DLD1 (cell line): Measurements from ENCODE around the gene RFX3.

Experiments
- in situ Hi-C: cut with HindIII; loops from 2 replicates; pipeline ENCODE4 v1.10.0; 2017; ENCODE audit warnings: low sequenced_read_pairs

Gene RFX3

DNA sequence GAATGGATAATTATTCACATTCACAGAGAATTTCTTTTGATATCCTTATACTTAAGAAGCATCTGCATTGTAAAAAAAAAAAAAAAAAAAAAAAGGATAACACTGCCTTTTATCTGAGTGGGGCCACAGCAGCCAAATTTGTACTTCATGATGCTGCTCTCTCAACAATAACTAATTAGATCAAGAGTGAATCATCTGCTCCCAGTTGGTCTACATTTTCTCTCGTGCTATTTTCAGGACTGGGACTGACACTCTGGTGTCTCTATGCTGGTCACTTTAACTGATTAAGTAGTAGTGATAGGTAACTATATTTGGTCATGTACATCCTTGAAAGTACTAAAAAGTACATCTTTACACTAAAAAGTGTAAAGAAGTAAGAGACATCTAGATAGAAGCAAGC is 90.1 kb downstream of the RFX3 start:
- in situ Hi-C loops = no loop called here

- in situ Hi-C loops = no loop called here
Observed at GRCh38 chr9:3434594-3434993, 91.2 kb downstream of the RFX3 start.

- in situ Hi-C loops = no loop called here
Observed at GRCh38 chr9:3433754-3434153, 92.0 kb downstream of the RFX3 start.

GRCh38 chr9:3433066-3433465 is 92.7 kb downstream of the RFX3 start:
- in situ Hi-C loops = no loop called here

- in situ Hi-C loops = no loop called here
Observed at GRCh38 chr9:3431890-3432289, 93.9 kb downstream of the RFX3 start.

DNA sequence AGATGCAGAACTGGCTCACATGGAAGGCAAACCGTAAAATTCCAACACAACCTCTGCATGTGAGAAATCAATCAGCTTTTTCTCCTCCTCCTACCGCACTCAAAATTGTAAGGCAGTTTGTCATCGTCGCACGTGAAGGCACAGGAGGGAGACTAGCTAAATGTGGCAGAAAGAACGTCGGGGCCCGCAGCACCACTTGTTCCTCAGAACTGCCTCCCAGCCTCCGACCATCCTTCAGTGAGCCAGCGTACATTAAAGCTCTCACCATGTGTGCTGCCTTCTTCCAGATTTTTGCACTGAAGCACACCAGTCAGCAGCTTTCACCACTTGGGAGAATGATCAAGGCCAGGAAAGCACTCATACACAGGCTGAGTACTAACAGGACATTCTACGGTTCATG is 105.9 kb downstream of the RFX3 start:
- in situ Hi-C loops = no loop called here

DNA sequence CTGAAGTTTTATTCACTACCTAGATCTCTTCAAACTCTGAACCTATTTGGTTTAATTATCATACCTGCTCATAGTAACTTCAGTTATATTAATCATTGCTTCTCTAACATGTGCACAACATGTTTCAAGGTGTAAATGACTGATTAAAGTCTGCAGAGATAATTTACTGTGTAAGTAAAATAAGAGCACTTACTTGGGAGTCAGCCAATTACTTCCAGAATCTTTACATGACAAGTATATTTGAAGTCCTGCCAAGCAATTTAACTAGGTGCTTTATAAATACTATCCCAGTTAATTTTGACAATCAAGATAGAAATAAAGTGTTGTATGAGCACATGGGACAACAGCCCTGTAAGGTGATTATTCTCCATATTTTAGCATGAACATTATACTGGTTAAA is 109.9 kb downstream of the RFX3 start:
- in situ Hi-C loops = no loop called here

GRCh38 chr9:3413984-3414383 is 111.8 kb downstream of the RFX3 start:
- in situ Hi-C loops = no loop called here

GRCh38 chr9:3410461-3410860 is 115.3 kb downstream of the RFX3 start:
- in situ Hi-C loops = no loop called here

DNA sequence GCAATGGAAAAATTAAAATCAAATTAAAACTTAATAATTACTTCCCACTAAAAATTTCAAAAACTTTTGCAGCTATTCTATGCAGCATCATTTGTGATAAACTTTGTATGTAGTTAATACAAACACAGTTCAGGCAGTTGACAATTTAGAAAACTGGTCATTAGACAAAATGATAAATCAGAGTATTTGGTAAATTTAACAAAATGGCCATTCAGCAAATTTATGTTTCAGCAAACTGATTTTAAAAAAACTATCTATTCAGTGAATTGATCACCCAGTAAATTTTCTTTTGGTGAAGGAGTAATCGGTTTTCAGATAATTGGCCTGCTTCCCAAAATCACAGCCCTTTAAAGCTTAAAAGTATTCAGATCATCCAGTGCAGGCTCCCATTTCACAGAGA is 116.3 kb downstream of the RFX3 start:
- in situ Hi-C loops = no loop called here

DNA sequence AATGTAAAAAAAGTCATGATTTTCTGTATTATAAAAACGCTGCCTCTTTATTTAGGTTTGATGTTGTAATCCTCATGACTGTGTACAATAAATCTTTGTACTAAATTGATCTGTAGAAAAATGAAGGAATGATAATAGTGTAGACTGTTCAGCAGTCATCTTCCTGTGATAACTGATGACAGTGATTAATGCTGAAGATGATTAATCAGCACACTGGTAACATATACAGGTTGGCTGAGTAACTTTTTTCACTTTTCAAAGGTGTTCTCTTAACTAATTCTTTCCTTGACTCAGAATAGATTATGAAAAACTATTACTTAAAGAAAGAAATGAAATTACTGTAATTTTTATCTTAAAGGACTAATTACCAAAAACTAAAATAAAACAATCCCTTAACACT is 122.5 kb downstream of the RFX3 start:
- in situ Hi-C loops = no loop called here

GRCh38 chr9:3401221-3401954 is 124.4 kb downstream of the RFX3 start:
- in situ Hi-C loops = no loop called here

GRCh38 chr9:3398232-3398648 is 127.6 kb downstream of the RFX3 start:
- in situ Hi-C loops = no loop called here

DNA sequence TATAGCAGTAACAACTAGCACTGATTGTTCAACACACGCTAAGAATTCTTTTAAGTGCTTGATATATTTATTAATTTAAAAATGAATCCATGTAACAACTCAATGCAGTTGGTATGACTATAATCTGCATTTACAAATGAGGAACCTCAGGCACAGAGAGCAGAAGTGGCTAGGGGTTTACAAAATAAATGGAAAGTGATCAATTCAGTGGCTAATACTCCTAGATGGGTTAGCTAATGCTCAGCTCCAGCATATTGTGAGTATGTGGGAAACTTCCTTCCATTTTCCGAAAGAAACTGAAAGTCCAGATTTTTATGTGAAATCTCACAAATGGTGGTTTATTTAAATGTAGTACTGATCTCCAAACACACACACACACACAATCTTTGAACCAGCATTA is 128.0 kb downstream of the RFX3 start:
- in situ Hi-C loops = no loop called here

DNA sequence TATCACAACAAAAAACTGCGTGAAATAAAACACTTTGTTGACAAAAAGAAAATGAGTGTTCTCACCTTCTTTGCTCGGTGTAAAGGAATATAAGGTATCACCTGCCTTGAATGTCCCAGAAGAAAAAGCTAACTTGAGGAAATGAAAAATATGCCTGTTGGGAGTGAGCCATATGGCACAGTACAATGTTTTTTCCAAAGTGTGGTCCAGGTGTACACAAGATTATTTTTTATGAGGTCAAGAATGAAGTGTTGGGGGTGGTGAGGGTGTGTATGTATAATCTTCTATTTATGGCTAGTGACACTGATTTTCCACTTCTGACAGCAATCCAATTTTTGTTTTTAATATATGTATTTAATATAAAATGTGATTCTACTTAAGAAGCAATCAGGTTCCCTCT is 134.4 kb downstream of the RFX3 start:
- in situ Hi-C loops = no loop called here

DNA sequence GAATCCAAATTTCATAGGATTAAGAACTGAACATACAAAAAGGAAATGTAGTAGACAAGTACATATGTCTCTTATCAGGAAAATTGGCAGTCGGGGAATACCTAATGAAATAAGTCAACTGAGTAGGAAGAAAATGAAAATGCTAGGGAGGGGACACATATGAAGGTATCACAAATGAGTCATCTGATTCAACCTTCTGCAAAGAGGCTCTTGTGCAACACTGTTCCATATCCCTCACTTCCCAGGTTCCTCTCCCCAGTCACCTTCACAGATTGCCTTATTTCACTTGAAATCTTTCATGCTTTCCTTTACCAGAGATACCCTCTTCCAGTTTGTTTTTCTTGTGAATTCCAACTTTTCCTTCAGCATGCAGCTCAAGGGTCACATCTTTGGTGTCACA is 139.0 kb downstream of the RFX3 start:
- in situ Hi-C loops = no loop called here

DNA sequence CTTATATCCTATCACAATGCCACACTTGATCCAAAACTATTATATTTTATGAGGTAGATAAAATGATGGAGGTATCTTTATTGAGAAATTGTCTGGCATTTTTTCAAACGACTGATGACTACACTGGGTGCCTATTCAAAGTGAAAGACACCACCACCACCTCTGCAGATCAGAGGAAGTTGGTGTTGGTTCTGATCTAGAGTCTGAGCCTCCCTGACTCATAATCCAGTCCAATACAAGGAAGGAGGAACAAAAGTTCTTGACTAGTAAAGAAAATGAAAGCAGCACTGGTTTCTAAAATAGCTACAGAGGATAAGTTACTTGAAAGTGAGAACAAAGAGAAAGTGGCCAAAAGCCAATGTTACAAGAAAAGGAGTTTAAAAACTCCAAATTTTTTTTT is 139.9 kb downstream of the RFX3 start:
- in situ Hi-C loops = no loop called here

DNA sequence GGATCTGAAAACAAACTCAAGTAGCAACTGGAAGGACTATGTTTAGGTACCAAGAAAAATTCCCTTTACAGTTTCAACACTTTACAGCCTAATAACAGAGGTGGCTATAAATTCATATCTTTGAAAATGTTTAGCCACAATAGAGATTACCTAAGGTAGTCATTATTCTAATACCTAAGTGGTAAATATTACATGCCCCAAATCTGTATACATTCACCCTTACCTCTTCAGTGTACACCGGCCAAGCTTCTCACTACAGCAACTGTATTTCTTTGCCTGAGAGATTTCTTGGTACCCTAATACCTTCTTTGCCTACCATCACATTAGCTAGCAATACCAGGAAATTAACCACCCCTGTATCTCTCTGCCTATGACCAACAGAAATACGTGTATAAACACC is 154.0 kb downstream of the RFX3 start:
- in situ Hi-C loops = no loop called here

DNA sequence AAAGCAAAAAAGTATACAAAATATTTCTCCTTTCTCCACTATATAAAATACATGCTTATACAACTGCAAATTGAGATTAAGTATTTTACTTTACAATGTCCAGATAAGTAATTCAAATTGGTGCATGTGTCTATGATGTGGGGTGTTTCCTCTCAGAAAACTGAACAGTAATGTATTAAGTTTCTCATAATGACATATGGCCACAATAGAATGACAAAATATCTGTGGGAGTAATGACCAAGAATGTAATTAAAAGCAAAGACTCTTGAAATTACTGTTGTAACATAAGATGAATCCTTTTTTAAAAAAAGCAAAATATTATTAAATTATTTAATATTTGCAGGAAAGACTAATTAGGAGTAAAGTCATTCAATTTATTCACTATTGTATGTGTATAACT is 155.1 kb downstream of the RFX3 start:
- in situ Hi-C loops = no loop called here

- in situ Hi-C loops = no loop called here
Observed at GRCh38 chr9:3367185-3367584, 158.6 kb downstream of the RFX3 start.

DNA sequence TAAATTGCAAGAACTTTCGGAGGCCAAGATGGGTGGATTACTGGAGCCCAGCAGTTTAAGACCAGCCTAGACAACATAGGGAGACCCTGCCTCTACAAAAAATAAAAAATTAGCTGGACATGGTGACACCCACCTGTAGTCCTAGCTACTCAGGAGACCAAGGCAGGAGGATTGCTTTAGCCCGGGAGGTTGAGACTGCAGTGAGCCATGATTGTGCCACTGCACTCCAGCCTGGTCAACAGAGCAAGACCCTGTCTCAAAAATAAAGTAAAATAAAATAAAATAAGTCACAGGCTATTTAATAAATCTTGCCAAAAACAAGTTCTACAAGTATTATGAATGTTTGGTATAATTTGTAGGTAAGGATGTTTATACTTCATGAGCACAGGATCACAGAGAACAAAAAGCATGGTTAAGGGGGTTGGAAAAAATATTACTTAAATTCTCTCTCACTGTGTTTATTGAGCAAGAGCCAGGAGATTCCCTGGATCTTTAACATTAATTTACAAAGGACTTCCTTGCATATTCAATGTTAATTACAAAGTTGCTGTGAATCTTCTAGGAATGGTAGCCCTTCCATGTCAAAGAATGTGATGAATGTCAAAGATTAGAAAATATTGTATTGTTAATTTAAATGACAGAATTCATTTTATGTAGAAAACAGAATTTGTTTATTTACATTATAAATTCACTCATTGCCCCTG is 164.0 kb downstream of the RFX3 start:
- in situ Hi-C loops = no loop called here

DNA sequence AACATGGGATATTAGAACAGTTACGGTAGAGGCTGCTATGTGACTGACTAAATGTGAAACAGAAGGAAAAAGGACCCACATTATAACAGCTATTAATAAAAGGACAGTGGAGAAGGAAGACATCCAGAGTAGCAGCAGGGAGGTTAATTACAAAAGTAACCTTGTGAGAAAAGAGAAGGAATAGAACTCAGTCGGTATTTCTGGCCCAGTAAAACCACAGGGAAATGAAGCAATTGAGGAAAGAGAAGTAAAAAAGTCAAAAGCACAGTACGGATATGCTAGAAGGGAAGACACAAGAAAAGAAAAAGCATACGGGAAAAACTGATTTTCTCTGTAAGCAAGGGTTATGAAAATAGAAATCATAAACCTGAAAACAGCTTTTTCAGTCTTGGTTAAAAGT is 164.7 kb downstream of the RFX3 start:
- in situ Hi-C loops = no loop called here

GRCh38 chr9:3360245-3360644 is 165.6 kb downstream of the RFX3 start:
- in situ Hi-C loops = no loop called here
